Kidney epithelial cell (primary cell): ENCODE results near the gene SETD2. TPM values are rescaled to one million over a fixed set of nuclear protein-coding genes. Genes with fewer than 3 reads are reported as not detected.

ENCODE experiments used
- DNase-seq: peaks from one replicate; pipeline ENCODE4 v3.0.0-alpha.2; 2010; ENCODE audit warnings: low read depth
- H3K27me3 ChIP-seq: 2 replicates; pipeline ENCODE4 v1.6.0; 2011; ENCODE audit warnings: low read length; ENCODE audit not compliant: control insufficient read depth, insufficient read depth
- H3K36me3 ChIP-seq: 2 replicates; pipeline ENCODE4 v1.5.1; 2011; ENCODE audit warnings: low read length; ENCODE audit not compliant: control insufficient read depth, insufficient read depth
- H3K4me3 ChIP-seq: 2 replicates; pipeline ENCODE4 v1.5.1; 2011; ENCODE audit warnings: low read depth, mild to moderate bottlenecking, control low read depth, low read length
- total RNA-seq: library from RNA; depleted of rRNA; stranded (reverse); fragments of >200 nt; gene quantifications from 2 replicates; pipeline ENCODE4 v1.2.3, GENCODE V29; 2015
- TF ChIP-seq, protein P1 (sequence below): IDR thresholded peaks from 2 replicates; pipeline ENCODE4 v1.5.1; 2011; ENCODE audit warnings: mild to moderate bottlenecking, moderate library complexity, low read length, control low read depth, inconsistent platforms; ENCODE audit not compliant: insufficient read depth, poor library complexity, severe bottlenecking

SETD2 gene
- total RNA-seq, 1 donor from 2014 or later: 31.1 TPM

DNA sequence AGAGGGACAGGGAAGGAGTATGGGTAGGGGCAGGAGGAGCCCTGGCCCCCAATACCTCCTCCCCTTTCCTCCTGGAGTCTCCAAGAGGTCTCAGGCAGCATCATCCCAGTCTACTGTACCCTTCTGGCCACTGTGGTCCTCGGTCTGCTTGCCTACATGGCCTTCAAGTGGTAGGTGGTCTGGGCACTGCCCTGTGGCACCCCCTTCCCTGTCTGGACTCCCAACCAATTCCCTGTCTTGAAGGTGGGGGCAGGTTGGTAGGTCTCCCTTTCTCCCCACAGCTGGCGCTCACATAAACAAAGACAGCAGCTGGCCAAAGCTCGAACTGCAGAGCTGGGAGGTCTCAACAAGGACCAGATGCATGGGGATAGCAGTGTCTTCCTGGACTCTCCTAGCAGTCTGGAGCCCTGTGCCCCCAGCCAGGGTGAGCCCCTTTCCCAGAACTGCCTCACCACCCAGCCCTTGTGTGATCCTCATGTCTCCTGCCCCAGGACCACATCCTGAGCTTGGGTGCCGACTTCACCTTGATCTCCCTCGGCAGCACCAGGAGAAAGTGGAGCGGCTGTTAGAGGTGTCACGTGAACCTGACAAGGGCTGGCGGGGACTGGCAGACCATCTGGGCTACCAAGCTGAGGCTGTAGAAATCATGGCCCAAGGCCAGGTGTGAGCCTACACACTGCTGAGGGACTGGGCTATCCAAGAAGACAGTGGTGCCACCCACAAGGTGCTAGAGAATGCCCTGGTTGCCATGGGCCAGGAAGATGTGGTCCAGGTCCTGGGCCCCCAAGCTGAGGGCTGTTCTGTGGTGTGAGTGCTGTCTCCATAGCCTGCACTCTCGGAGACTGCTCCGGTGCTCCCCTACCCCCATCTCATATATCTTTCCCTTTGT, 151.3 kb downstream of the SETD2 start:
- Histone ChIP-seq H3K27me3 (no peaks in the 10 kb centered on the region), H3K36me3 (no peaks in the 10 kb centered on the region), H3K4me3 (no peak overlapping the region)
- DNase-seq: no peak
- TF ChIP-seq, protein P1, sequence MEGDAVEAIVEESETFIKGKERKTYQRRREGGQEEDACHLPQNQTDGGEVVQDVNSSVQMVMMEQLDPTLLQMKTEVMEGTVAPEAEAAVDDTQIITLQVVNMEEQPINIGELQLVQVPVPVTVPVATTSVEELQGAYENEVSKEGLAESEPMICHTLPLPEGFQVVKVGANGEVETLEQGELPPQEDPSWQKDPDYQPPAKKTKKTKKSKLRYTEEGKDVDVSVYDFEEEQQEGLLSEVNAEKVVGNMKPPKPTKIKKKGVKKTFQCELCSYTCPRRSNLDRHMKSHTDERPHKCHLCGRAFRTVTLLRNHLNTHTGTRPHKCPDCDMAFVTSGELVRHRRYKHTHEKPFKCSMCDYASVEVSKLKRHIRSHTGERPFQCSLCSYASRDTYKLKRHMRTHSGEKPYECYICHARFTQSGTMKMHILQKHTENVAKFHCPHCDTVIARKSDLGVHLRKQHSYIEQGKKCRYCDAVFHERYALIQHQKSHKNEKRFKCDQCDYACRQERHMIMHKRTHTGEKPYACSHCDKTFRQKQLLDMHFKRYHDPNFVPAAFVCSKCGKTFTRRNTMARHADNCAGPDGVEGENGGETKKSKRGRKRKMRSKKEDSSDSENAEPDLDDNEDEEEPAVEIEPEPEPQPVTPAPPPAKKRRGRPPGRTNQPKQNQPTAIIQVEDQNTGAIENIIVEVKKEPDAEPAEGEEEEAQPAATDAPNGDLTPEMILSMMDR: no peak

DNA sequence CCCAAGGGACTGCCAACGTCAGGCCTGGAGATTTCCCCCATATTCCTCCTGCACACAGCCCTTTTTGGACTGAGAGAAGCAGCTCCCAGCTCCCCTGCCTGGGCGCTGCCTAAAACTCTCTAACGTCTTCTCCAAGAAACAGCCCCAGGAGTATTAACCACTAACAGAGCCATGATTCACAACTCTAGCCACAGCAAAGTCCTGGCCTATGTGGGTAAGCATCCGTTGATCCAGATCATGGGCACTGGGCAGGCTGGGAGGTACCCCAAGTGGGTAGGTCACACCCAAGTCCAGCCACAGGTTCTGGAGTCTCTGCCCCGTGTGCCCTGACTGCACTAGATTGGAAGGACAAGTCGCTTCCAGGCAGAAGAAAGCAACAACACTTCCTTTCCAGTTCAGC, 152.5 kb downstream of the SETD2 start:
- TF ChIP-seq, protein P1: no peak
- Histone ChIP-seq H3K27me3 (no peaks in the 10 kb centered on the region), H3K4me3 (no peak overlapping the region), H3K36me3 (no peaks in the 10 kb centered on the region)
- no peak for DNase-seq

DNA sequence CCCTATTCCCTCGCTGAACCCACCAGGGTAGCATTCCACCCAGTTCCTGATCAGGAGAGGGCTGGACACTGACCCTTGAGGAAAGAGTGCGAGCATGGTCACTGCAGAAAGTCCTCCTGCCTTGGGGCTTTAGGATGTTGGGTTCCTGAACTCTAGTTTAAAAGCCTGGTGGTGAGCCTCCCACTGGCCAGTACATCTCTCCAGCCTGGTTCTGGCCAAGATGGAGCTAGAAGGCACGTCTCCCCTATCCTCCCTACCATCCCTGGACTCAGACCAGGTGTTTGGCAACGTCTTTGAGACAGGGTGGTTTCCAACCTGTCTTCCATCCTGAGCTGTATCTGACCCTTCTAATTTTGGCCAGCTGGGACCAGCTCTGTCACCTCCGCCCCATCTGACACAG, 153.0 kb downstream of the SETD2 start:
- Histone ChIP-seq H3K36me3 (no peaks in the 10 kb centered on the region), H3K27me3 (no peaks in the 10 kb centered on the region), H3K4me3 (no peak overlapping the region)
- TF ChIP-seq, protein P1: no peak
- no peak for DNase-seq

DNA sequence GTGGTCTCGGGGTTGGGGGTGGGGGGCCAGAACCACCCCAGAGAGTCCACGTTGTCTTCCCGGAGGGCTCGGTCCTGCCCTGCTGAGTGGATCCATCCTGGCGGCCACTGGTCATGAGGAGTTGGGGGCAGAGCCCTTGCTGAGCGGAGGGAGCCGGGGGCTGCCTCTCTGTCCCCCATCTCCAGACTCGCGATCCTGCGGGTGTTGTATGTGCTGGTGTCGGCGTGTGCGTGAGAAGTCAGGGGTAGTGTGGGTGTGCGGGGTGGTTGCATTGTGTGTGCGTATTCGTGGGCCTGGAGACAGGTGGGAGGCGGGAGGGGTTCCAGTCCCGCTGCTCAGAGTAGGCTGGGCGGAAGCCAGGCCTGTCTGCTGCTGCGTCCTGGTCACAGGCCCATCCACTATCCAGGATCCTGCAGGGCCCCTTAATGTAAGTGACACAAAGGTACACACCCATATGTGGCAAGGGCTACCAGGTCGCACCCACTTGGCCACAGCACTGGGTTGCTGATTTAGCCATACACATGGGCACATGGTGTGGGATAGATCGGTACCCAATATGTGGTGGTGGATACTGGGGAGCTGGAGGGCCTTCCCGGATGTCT, 153.7 kb downstream of the SETD2 start:
- no peaks in the 10 kb centered on the region for H3K27me3 ChIP-seq
- TF ChIP-seq, protein P1: no peak
- no peaks in the 10 kb centered on the region for H3K36me3 ChIP-seq
- peak overlapping the region; percentile 52 for H3K4me3 ChIP-seq
- no peak for DNase-seq

DNA sequence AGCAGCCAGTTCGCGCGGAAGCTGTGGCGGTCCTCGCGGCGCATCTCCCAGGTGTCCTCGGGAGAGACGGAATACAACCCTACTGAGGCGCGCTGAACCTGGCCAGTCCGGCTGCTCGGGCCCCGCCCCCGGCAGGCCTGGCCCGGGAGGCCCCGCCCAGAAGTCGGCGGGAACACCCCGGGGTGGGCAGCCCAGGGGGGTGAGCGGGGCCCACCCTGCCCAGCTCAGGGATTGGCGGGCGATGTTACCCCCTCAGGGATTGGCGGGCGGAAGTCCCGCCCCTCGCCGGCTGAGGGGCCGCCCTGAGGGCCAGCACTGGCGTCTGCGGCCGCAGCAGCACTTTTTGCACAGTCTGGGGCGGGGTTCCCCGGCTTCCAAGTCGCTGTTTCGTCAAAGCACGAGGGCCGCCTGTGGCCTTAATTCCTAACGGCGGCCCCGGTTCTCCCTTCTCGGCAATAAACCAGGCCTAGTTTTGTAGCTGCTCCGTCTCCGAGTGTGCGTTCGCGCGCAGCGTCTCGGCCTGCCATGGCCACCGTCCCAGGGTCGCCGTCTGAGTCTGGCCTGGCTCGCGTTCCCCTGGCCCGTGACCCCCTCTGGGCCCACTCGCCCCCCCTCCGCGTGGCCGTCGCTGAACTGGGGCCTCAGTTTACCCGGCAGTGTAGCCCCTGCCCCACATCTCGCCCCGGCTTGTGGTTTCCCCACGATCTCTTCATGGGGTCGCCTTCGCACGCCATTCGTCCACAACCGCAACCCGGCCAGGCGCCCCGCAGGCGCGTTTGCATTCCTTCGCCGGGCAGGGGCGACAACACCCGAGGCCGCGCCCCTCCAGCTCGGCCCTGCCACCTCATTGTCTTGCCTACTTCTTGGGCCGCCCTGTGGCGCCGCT, 154.4 kb downstream of the SETD2 start:
- H3K36me3 ChIP-seq: no peaks in the 10 kb centered on the region
- peak; percentile 64 for DNase-seq
- TF ChIP-seq, protein P1: peak; percentile 15
- H3K4me3 ChIP-seq: peak overlapping the region; percentile 52
- H3K27me3 ChIP-seq: no peaks in the 10 kb centered on the region
